Stimulated activated CD4-positive, alpha-beta T cell treated with anti-CD3 and anti-CD28 coated beads, TNF-alpha, amount 100 ng/mL, for 24 hours (primary cell): ENCODE results near the gene ETFA.
"Not testable (repeated sequence)": the region's sequence is repeated elsewhere in the genome, so short reads cannot be mapped to it uniquely, and the experiment has no call there.

Experiments
- DNase-seq, 3 experiments: peaks; one replicate each; pipeline ENCODE4 v3.0.0-alpha.2; 2020; ENCODE audit warnings: low read depth in 3 of 3

ETFA gene

GRCh38 chr15:76327191-76328105 lies 16.2 kb upstream of the ETFA start:
- DNase-seq = no peak

- DNase-seq = no peak
These were observed 14.4 kb upstream of the ETFA start for GRCh38 chr15:76325704-76326103.

GRCh38 chr15:76324066-76324465 lies 12.8 kb upstream of the ETFA start:
- DNase-seq = no peak

- no peak for DNase-seq
These were observed 10.3 kb upstream of the ETFA start for GRCh38 chr15:76321602-76322001.

GRCh38 chr15:76321171-76321570 lies 9.9 kb upstream of the ETFA start:
- no peak for DNase-seq

GRCh38 chr15:76320012-76320411 lies 8.7 kb upstream of the ETFA start:
- DNase-seq = no peak

- no peak for DNase-seq
These were observed 2.5 kb upstream of the ETFA start for GRCh38 chr15:76313731-76314130.

GRCh38 chr15:76313175-76313567 lies 1.9 kb upstream of the ETFA start:
- DNase-seq = not testable (repeated sequence)

GRCh38 chr15:76312540-76313174 lies 1.4 kb upstream of the ETFA start:
- DNase-seq = no peak

GRCh38 chr15:76310475-76311099 lies 682 bp downstream of the ETFA start:
- peak in 1 of 3 experiments; percentile 6 for DNase-seq

- DNase-seq = no peak
These were observed 1.5 kb downstream of the ETFA start for GRCh38 chr15:76309601-76310330.

- no peak for DNase-seq
These were observed 7.4 kb downstream of the ETFA start for GRCh38 chr15:76303909-76304308.

GRCh38 chr15:76299786-76300185 lies 11.5 kb downstream of the ETFA start:
- DNase-seq = no peak

- no peak for DNase-seq
These were observed 12.3 kb downstream of the ETFA start for GRCh38 chr15:76298986-76299385.

GRCh38 chr15:76297951-76298350 lies 13.3 kb downstream of the ETFA start:
- DNase-seq = not testable (repeated sequence)

- DNase-seq = no peak
These were observed 14.4 kb downstream of the ETFA start for GRCh38 chr15:76296849-76297248.

GRCh38 chr15:76294463-76294862 lies 16.8 kb downstream of the ETFA start:
- not testable (repeated sequence) for DNase-seq

GRCh38 chr15:76293361-76293760 lies 17.9 kb downstream of the ETFA start:
- DNase-seq = no peak

GRCh38 chr15:76289582-76289981 lies 21.7 kb downstream of the ETFA start:
- no peak for DNase-seq

GRCh38 chr15:76286271-76286879 lies 24.9 kb downstream of the ETFA start:
- DNase-seq = no peak

GRCh38 chr15:76285241-76285825 lies 25.9 kb downstream of the ETFA start:
- DNase-seq = no peak
